NCI-H1694 treated with DMSO at 0.1 percent for 48 hours (cell line): ENCODE results near the gene FRMD5.

Experiments used
- DNase-seq: peaks from one replicate; lab custom pipeline; 2025; lab: John Stamatoyannopoulos, UW

Gene FRMD5

DNA sequence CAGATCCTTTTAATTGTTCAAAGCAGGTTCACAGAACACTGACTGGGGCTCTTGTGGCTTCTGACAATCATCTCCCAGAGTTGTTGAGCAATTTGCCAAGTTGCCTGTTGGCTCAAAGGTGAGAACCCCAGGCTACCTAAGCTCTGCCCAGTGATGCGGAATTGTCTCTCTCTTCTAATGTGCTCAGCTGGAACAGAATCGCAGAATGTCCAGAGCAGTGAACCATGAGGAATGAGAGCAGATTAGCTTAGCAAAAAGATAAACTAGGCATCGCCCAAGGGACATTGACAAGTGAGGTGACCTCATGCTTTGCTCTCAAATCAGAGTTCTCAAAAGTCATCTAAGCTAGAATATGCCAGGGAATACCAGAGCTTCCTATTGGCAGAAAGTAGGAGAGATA lies 220.2 kb downstream of the FRMD5 start:
- no peak for DNase-seq

DNA sequence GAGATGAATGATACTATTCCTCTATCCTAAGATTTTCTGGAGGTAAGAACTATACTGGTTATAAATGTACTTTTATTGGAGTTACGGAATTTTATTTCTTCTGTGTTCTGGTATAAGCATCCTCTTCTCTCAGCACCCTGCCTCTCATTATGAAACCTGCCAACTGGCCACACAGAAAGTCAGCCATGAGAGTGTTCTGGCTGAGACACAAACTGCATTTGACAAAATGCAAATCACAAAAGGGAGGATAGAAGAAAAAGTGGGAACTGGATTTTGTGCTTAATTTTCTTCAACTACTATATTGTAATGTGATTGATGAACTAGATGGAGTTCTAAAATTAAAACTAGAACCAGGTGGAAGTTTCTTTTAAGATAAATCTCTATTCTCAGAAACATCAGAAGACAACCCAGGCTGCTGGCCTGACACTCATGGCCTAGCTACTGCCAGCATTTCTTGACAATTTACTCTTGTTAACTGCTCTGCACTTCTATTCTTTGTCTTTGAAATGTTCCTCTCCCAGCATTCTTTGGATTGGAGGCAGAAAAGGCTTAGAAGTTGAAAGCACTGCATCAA lies 225.2 kb downstream of the FRMD5 start:
- no peak for DNase-seq

DNA sequence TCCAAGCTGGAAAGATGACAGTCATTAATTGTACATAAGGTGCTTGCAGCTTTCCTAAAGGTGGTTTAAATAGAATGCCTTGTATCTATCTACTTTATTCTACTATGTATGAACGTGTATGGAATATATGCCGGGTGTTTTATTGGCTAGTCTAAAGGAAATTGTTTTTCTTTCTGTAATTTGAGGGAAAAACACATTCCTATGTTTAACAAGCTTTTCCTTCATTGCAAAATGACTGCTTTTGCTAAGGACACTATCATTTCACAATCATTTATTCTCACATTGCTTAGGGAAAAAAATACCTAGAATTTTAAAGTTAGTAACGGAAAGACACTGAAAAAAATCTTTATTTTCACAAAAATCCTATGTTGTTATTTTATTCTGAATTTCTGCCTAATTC lies 226.5 kb downstream of the FRMD5 start:
- DNase-seq: no peak

DNA sequence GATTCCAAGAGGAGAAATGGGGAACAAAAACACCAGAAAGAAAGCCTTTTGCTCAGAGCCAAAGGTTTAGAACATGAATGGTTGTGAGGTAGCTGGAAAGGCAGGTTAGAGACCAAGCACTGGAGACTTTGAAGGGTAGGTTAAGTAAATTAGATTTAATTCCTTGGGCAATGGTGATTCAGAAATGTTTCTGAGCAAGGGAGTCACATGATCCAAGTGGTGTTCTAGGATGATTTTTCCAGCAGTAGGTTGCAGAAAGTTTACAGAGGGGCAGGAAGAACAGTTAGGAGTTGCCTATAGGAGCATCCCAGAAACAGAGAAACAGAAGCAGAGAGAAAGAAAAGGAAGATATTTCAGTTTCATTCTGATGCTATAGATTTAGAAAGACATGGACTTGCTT lies 228.4 kb downstream of the FRMD5 start:
- DNase-seq: no peak

DNA sequence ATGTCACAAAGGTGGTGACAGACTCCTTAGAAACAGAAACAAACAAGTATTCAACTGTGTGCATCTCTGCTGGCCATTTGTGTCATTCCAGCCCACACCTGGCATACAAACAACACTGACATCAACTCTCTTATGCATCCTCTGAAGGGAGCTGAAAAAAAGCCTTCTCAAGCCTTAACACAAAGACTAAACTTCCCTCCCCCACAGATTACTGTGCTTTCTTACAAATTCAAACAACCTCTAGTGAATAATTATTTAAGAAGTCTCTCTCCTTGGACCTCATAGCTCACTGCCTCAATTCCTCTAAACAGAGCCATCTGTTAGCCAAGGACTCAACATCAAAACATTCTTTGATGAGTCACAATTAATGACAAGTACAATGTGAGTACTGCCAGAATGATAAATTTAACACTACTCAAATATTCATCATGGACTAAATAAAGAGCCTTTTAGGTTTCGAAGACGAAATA lies 236.2 kb downstream of the FRMD5 start:
- DNase-seq: peak; percentile 15

DNA sequence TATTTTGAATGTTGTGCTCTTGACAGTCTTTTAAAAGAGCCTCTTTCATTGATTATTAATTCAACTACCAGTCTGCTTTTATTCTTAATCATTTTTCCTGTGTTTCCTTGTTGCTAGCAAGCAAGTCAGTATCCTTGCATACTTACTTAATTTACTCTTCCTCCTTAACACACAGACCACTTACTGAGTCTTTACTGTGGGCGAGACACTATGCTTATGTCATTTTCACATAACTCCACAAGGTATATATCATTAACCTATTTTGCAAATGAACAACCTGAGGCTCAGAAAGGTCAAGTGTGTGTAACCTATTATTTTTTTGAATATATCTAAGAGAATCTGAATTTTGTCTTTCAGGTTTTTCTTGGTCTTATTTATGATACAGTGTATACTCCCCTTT lies 237.3 kb downstream of the FRMD5 start:
- no peak for DNase-seq

DNA sequence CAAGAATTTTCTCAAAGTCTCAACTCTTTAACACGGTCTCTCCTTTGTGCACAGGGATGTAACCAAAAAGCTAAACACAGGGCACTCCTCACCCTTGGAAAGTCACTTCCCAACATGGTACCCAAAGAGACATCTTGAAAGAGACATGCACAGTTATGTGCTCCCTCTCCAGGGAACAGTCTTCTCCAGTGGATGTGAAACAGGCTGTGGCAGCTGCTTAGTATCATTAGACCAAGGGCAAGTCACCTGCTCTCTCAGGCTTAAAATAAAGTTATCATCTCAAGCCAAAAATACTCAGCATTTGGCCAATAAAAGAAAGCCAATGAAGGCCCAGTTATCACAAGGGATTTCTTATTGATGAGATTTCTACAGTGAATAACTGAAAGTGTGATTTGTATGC lies 239.9 kb downstream of the FRMD5 start:
- no peak for DNase-seq

DNA sequence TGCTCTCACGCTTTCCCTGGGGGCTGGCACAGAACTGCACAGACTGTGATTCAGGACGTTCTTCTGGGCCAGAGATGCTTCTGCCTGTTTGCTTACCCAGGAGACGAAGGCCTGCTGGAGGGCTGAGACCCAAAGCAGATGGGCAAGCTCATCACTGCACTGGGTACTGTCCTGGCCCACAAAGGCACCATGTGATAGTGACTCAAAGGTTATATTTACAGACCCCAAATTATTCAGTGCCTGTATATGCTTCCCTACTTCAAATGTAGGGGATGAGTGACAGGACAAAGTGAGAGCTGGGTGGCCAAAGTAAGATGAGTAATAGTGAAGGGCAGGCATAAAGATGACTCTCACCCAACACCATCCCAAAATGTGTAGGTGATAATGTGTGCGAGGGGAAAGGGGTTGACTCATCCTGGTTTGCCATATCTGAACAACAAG lies 240.9 kb downstream of the FRMD5 start:
- no peak for DNase-seq

DNA sequence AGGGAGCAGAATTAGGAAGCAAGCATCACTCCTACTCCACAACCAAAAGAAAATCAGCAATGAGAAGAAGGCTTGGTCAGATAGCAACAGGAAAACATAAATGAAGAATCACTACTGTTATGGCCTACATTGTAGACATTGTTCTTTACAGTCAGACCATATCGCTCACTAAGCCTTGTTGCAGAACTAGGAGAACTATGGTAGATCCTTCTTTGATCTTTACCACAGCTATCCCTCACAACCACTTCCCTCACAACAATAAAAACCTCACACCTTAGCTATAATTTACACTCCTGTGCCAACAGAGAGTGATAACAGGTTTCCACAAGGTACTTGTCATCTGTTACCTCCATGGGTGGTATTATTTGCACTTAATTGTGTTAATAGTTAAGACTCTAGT lies 241.7 kb downstream of the FRMD5 start:
- DNase-seq: no peak

DNA sequence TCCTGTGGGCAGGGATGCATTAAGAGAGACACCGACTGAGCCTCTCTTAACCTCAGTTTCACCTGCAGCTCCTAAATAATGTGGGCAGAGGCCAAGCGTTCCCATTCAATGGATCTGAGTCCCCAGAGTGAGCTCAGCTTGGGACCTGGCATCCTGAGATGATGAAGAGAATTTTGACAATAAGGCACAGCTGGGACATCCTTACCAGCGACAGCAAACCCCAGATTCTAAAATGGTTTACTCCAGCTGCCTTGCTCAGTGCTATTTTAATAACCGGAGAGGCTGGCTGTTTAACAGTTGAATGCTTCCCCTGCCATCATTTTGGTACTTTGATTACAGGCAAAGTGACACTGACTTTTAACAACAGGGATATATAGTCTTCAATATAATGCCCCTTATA lies 244.5 kb downstream of the FRMD5 start:
- no peak for DNase-seq

DNA sequence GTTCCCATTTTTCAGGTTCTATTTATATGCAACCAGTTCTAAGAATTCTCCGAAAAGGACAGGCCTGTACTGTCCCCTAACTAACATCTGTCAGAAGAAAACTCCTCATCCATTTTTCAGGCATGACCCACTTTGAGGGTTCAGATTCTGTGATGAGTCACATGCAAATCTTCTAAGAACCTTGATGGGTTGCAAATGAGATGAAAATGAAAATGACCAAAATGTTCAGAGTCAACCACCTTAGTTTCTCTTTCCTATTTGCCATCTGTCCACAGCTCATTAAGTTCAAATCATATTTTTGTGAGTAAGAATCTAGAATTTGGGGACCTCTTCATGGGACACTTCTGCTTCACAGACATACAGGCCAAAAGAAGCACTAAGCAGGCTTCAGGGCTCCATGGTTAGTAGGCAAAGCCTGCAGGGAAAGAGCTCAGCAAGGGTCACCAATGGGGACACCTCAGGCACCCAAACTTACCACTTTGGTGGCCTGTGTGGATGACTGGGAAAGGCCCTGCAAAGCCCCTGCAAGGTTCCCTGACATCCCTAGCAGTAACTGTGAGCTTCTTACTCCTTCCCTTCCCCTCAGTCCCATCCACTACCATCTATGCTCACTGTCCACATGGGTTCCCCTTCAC lies 246.3 kb downstream of the FRMD5 start:
- no peak for DNase-seq

DNA sequence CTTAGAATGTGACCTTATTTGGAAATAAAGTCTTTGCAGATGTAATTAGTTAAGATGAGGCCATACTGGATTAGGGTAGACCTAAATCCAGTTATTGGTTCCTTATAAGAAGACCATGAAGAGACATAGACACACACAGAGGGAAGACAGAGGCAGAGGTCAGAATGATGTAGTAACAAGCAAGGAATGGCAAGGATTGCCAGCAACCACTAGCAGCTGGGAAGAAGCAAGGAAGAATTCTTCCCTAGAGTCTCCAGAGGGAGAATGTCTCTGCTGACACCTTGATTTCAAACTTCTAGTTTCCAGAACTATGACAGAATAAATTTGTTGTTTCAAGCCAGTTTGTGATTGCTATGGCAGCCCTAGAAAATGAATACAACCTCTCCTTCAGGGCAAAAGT lies 251.6 kb downstream of the FRMD5 start:
- DNase-seq: no peak

DNA sequence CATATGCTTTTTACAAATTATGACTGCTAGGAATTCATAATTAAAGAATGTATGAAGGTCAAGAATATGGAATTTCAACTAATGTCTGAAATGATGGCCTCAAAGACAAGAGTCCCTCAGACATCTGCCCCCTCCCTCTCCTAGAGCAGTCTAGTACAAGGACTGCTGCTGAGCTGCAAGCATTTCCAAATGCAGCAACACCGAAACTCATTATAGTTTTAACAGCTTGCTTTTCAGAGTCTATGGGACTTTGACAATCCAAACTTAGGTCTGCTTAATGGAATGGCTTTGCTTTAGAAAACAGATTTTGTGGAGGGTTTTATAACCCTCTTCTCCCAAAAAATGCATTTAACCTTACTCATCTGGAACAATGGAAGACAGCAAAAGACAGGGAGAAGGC lies 252.9 kb downstream of the FRMD5 start:
- DNase-seq: no peak

DNA sequence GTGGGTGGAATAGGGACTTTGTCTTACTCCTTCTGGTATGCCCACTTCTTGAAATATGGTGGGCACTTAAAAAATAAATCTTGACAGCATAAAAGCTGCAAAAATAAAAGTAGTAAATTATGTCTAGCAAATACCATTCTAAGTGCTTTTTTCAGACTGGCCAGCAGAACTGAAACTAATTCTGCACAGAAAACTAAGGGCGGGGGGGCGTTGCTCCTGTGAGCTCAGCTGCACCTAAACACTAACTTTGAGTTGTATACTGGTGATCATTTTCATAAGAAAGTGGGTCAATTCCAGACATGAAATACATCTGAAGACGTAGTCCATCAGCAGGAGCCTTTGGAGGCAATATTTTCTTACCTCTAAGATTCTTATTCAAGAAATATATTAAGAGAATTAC lies 253.5 kb downstream of the FRMD5 start:
- DNase-seq: no peak

DNA sequence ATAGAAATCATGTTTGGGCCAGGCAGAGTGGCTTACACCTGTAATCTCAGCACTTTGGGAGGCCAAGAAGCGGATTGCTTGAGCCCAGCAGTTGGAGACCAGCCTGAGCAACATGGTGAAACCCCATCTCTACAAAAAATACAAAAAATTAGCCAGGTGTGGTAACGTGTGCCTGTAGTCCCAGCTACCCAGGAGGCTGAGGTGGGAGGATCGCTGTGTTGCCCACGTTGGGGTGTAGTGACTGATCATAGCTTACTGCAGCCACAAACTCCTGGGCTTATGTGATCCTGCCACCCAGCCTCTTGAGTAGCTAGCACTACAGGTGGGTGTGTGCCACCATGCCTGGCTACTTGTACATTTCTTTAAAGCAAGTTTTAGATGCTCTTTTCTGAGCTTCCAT lies 254.0 kb downstream of the FRMD5 start:
- DNase-seq: no peak

DNA sequence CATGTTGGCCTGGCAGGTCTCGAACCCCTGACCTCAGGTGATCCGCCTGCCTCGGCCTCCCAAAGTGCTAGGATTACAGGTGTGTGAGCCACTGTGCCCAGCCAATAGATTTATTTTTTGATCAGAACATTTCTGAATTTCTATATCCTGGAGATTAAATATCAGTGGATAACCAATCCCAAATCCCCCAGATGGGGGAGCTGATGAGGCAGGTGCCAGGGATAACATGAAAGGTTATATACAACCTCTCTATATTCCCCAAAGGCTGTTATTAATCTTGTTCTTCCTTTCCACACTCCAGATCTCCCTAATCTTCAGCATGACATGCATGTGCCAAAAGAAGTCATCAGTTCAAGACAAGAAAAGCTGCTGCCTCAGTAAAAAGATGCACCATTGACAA lies 256.0 kb downstream of the FRMD5 start:
- peak; percentile 30 for DNase-seq

DNA sequence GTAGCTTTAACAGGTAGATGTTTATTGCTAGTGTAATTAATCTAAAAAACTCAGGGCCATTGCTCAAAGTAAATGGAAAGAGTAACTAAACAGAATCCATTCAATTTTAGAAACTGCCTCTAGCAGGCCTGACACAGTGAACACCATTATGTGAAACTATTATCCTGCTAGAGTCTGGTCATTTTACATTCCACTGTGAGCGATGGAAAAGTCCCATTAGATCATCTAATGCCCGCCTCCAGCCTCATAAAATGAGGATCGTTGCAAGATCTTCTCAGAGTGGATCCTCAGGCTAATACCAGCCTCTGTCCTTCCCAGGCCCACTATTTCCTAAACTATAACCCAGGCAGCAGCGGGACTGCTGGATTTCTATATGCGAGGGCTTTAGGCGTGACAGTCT lies 260.6 kb downstream of the FRMD5 start:
- DNase-seq: no peak

DNA sequence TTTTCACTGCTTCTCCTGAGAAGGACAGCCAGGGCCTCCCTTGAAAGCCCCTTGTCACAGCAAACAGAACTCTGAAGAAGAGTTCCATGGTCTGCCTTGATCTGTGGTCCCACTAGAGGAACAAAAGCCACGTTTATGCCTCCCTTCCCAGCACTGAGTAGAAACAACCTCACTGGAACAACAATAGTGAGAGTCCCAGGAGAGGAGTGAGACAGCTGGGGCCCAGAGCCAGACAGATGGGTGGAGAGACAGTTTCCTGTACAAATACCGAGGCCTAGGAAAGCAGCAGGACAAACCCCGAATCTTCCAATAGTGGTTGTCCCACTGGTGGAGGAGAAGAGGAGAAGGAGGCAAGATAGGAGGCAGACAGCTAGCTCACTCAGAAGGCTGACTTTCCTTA lies 262.2 kb downstream of the FRMD5 start:
- peak; percentile 75 for DNase-seq

DNA sequence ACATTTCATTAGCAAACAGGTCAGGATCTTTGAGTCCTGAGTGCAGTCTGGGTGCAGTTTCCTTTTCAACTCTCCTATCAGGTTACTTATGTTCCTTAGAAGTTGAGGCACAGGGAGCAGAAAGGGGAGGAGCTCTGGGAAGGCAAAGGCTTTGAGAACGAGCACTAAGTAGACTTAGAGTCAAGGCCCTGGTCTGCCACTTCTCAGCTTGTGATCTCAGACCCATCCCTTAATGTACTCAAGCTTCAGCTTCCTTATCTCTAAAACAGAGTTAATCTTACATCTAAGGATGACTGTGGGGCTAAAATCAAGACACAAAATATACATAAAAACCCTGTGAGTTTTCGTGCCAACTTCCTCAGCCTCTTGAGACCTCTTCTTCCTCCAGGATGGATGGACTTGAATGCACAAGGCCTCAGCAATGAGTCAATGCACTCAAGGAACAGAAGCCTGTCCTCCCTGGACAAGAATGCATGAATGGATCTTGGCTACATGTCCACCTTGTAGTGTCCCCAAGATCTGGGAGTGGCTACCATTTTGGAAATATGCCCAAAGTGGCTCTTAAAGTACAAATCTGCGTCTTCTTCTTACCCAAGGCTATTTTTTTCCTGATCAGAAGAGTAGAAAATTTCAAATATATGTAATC lies 263.2 kb downstream of the FRMD5 start:
- DNase-seq: no peak

DNA sequence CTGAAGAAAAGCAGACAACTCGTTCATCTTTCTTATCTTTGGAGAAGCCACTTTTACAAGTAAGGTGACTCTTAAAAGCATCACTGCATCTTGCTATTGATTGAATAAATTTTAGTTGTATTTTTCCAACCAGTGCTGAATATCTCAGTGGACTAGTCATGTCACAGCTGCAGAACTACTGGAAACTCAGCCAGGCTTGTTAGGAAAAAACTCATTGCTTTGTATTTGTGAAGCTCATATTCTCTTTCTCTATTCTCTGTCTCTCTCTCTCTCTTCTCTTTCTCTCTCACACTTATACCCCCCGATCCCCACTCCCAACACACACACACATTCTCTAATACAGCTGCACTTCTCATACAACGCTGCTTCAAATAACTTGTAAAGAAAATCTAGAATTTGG lies 264.0 kb downstream of the FRMD5 start:
- DNase-seq: no peak

DNA sequence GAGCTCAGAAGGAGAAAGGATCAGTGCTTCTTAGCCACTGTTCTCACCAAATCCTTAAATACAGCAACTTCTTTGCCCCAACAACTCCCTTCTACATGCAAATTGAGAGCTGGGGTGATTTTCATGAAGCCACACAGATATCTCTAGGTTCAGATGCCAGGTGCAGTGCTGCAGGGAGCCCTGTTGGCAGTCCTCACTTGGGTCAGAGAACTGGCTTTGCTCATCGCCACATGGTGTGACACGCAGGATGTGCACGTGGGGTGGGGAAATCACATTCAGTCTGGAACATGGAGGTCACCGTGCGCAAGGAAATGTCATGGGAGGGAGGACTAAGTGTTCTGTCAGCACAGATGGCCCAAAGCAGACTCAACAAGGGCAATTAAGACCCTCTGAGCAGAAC lies 264.5 kb downstream of the FRMD5 start:
- DNase-seq: no peak

DNA sequence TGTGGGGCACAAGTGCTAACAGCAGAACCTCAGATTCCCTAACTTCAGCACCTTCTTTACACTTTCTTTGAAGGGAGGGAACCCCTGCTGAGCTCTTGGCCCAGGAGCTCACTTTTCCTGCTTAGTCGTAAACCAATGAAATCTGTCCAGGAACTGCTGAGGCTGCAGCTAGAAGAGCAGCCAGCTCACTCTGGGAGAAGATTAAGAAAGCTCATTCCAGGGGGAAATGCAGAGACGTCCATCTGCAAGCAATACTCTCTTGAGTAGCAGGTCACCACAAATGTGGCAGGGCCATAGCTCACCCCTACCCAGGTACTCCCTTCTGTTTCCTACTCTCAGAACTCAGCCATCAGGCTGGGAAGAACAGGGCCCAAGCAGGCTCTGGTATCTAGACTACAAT lies 265.0 kb downstream of the FRMD5 start:
- DNase-seq: no peak

DNA sequence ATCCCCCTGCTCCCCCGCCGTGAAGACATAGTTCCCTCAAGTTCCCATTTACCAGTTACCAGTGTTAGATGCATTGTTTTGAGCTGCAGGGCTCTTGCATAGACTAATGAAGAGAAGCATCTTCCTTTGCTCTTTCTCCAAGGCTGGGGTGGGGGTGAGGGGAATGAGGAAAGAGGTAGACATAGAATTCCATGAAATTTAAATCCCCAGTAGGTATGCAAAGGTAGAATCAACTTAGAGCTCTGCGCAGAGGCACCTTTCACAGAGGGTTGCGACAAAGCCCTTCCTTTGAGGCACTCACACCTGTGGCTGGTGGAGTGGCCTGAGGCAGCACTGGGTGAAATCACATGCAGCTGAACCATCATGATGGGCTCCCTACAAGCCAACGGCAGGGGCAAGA lies 266.9 kb downstream of the FRMD5 start:
- no peak for DNase-seq

DNA sequence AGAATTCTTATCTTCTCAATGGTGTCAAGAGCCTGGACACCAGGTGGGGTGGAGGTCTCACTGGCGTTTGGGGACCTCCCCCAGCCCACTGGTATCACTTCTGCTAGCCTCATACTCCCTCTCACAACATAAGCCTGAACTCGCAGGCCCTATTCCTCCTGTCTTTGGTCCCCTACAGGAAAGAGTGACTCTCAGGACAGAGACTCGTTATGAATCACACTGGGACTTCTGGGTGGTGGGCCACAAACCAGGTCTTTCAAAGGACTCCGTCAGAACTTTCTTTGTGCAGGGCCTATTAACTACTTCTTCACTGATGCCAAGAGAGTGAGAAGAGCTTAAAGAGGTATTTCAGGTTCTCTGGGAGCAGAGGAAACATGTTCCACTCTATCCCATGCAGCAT lies 267.9 kb downstream of the FRMD5 start:
- DNase-seq: no peak
